Measurements from ENCODE around the gene TTC39A. TPM values are rescaled to one million over a fixed set of nuclear protein-coding genes. Genes with fewer than 3 reads are reported as not detected.

The TTC39A gene
- total RNA-seq, 1 donor from 2014 or later: 26.9 TPM

DNA sequence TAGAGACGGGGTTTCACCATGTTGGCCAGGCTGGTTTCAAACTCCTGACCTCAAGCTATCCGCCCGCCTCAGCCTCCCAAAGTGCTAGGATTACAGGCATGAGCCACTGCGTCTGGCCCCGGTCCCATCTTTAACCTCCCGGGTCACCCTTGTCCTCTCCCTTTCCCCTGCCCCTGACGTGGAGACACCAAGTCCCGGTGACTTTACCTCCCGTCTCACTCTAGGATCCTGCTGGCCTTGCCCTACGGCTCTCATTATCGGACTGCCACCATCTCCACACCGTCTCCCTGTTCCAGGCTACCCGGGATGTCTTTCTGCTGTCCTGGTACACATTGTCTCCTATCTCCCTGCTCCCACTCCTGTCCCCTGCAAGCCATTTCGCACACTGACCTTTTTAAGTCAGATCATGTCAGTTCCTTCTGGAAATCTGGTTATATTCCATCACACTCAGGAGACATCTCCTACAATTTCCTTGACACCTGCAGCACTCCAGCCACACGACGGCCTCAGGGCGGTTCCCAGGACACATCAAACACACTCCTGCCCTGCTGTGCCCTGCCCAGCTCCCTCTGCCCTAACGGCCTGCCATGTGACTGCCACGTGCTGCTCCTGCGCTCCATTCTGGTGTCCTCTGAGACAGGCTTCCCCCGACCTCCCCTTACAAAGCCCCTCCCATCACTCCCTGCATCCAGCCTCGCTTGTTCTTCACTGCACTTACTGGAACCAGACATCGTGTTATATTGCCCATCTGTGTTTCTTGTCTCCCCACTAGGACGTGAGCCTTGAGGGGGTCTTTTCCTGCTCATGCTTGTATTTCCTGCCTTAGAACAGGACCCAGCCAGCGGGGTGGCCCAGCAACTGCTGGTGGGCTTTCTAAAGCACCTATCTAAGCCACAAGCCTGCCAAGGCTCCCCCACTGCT lies 32.7 kb downstream of the TTC39A start:
- H3K27me3 ChIP-seq (ENCODE audit: control insufficient read depth, insufficient read depth, low read length): no peaks in the 10 kb centered on the region
- no peaks in the 10 kb centered on the region for H3K36me3 ChIP-seq (ENCODE audit: control insufficient read depth, insufficient read depth, low read length)
- no peak for DNase-seq (ENCODE audit: low read depth)
- H3K4me3 ChIP-seq (ENCODE audit: low read depth, low read length): no peak overlapping the region
- TF ChIP-seq, protein P1, sequence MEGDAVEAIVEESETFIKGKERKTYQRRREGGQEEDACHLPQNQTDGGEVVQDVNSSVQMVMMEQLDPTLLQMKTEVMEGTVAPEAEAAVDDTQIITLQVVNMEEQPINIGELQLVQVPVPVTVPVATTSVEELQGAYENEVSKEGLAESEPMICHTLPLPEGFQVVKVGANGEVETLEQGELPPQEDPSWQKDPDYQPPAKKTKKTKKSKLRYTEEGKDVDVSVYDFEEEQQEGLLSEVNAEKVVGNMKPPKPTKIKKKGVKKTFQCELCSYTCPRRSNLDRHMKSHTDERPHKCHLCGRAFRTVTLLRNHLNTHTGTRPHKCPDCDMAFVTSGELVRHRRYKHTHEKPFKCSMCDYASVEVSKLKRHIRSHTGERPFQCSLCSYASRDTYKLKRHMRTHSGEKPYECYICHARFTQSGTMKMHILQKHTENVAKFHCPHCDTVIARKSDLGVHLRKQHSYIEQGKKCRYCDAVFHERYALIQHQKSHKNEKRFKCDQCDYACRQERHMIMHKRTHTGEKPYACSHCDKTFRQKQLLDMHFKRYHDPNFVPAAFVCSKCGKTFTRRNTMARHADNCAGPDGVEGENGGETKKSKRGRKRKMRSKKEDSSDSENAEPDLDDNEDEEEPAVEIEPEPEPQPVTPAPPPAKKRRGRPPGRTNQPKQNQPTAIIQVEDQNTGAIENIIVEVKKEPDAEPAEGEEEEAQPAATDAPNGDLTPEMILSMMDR (IDR thresholded peaks at IDR 0.05; ENCODE audit: insufficient read depth, low read length, poor library complexity, severe bottlenecking): no peak

GRCh38 chr1:51296383-51297357 lies 33.7 kb downstream of the TTC39A start:
- no peaks in the 10 kb centered on the region for H3K27me3 ChIP-seq (ENCODE audit: control insufficient read depth, insufficient read depth, low read length)
- H3K36me3 ChIP-seq (ENCODE audit: control insufficient read depth, insufficient read depth, low read length): no peaks in the 10 kb centered on the region
- TF ChIP-seq, protein P1 (IDR thresholded peaks at IDR 0.05; ENCODE audit: insufficient read depth, low read length, poor library complexity, severe bottlenecking): peak; percentile 98
- DNase-seq (ENCODE audit: low read depth): no peak
- H3K4me3 ChIP-seq (ENCODE audit: low read depth, low read length): peak overlapping the region; percentile 14

DNA sequence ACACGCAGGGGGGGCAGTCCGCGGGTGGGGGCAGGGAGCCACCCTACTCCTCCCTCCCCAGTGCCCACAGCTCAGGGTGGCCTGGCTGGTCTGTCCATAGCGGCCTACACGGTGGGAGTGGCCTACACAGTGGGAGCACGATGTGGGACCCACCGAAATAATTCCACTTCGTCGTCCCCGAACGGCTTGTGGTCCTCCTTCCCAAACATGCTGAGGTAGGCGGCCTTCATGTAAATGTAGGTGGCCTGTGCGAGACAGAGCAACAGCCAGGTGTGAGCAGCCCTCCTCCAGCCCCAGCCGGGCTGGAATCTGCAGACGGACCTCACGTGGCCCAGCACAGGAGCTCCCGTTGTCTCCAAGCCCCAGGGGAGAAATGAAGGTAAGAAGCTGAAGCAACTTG lies 34.4 kb downstream of the TTC39A start:
- DNase-seq (ENCODE audit: low read depth): no peak
- Histone ChIP-seq H3K27me3 (ENCODE audit: control insufficient read depth, insufficient read depth, low read length) (no peaks in the 10 kb centered on the region), H3K4me3 (ENCODE audit: low read depth, low read length) (no peak overlapping the region), H3K36me3 (ENCODE audit: control insufficient read depth, insufficient read depth, low read length) (no peaks in the 10 kb centered on the region)
- TF ChIP-seq, protein P1 (IDR thresholded peaks at IDR 0.05; ENCODE audit: insufficient read depth, low read length, poor library complexity, severe bottlenecking): no peak

DNA sequence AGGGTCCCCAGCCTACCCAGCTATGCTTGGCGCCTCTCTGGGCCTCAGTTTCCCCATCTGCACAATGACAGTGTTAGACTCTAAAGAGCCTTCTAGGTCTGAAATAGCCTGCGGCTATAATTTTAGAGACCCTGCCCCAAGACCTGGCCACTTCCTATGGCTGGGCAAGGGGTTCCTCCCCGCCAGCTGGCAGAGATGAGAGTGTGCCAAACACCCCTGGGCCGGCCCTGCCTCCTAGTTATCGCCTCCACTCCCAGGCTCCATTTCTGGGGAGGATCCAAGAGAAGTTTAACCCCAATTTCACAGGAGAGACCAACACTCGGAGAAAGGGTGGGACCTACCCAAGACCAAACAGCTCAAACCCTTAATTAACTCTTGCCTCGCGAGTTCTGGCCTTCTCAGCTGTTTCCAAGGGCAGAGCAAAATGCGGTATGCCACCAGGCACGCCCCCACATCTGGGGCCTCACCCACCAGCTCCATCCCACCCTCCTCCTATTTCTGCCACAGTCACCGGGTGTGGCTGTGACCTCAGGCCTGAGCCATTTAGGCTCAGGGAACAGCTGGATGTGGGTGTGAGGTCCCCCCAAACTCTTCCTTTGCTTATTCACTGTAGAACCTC lies 35.7 kb downstream of the TTC39A start:
- TF ChIP-seq, protein P1 (IDR thresholded peaks at IDR 0.05; ENCODE audit: insufficient read depth, low read length, poor library complexity, severe bottlenecking): no peak
- DNase-seq (ENCODE audit: low read depth): no peak
- no peaks in the 10 kb centered on the region for H3K27me3 ChIP-seq (ENCODE audit: control insufficient read depth, insufficient read depth, low read length)
- H3K4me3 ChIP-seq (ENCODE audit: low read depth, low read length): no peak overlapping the region
- H3K36me3 ChIP-seq (ENCODE audit: control insufficient read depth, insufficient read depth, low read length): peaks cover 2% of the 10 kb centered on the region

DNA sequence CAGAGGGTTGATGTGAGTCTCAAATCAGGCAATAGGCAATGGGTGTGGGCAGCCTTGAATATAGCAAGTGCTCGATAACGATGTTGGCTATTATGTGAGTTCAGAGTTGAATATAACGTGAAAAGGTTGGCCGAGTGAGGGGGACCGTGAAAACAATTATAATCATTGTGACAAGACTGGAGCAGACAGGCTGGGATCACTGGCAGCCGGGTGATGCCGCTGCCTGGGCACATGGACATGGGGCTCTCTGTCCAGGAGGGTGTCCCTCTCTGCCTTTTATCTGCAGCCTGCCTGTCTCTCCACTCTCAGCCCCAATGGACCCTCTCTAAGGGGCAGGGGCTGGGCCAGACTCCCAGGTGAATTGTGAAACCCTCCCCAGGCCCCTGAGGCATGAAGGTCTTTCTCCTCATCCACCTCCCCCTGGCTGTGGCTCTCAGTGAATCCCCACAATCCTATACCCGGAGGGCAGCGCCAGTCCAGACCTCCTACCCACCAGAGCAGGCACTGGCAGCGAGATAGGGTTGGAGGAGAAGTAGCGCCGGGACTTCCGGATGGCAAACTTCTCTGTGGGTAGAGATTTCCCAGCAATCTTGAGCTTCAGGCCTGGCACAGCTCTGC lies 36.4 kb downstream of the TTC39A start:
- no peak for DNase-seq (ENCODE audit: low read depth)
- Histone ChIP-seq H3K27me3 (ENCODE audit: control insufficient read depth, insufficient read depth, low read length) (no peaks in the 10 kb centered on the region), H3K36me3 (ENCODE audit: control insufficient read depth, insufficient read depth, low read length) (peaks cover 2% of the 10 kb centered on the region), H3K4me3 (ENCODE audit: low read depth, low read length) (no peak overlapping the region)
- TF ChIP-seq, protein P1 (IDR thresholded peaks at IDR 0.05; ENCODE audit: insufficient read depth, low read length, poor library complexity, severe bottlenecking): no peak

Data from kidney epithelial cell (primary cell).